Suppressor macrophage treated with lipopolysaccharide for 4 hours (primary cell): ENCODE data around the gene WFDC1.
A peak's percentile ranks its signal among the peaks of the same experiment; 100 is the strongest.

ENCODE experiments used
- DNase-seq: peaks from one replicate; pipeline ENCODE4 v3.0.0-alpha.2; 2020

The WFDC1 gene

GRCh38 chr16:84274515-84274914 is 20.2 kb upstream of the WFDC1 start:
- no peak for DNase-seq

- no peak for DNase-seq
These were observed 19.0 kb upstream of the WFDC1 start for GRCh38 chr16:84275585-84276151.

DNA sequence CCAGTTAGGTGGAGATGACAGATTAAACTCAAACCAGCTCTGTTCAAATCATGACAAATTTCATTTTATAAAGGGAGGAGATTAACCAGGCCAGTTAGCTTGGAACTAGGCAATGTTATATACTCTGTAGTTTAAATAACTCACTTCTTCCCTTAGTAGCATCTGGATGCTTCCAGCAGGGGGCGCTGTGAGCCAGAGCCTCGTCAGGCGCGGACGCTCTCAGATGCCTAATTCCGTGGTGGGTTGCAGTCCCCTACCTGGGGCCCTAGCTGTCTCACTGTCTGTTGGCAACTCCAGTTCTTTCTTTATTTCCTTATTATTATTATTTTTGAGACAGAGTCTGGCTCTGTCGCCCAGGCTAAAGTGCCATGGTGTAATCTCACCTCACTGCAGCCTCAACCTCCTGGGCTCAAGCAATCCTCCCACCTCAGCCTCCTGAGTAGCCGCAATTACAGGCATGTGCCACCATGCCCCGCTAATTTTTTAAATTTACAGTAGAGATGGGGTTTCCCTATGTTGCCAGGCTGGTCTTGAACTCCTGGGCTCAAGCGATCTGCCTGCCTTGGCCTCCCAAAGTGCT is 17.3 kb upstream of the WFDC1 start:
- DNase-seq, result peak; percentile 78

- no peak for DNase-seq
These were observed 16.3 kb upstream of the WFDC1 start for GRCh38 chr16:84278333-84278732.

GRCh38 chr16:84278968-84279367 is 15.7 kb upstream of the WFDC1 start:
- no peak for DNase-seq

DNA sequence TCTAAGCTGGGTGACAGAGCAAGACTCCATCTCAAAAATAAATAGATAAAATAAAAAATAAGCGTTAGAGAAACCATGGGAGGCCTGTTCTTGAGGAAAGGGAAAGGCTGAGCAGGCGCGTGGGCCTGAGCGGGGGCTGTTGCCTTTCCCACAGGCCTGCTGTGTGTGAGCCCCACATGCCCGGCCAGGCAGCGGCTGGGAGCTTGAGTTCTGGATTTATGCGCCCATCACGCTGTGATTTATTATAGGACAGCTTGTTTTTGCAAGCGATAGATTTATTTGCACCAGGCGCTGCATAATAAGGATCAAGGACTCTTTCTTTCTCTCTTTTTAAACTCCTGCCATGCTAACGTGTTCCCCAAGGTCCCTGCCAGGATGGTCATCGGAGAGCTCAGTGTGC is 14.8 kb upstream of the WFDC1 start:
- no peak for DNase-seq

DNA sequence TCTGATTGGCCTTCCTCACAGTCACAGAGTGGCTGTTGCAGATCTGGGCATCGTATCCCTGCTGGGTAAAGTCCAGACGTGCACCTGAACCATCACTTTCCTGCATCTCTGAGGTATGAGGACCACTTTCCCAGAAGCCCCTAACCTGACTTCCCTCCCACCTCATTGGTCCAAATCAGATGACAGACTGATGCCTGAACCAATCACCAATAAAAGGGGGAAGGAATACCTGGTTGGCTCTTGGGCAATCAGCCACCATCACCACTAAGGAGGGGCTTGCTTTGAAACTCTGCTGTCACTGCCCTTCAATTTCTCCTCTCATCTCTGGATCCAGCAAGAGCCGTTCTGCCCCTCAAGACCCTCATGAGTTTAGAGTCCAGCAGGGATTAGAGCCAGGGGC is 13.6 kb upstream of the WFDC1 start:
- no peak for DNase-seq

DNA sequence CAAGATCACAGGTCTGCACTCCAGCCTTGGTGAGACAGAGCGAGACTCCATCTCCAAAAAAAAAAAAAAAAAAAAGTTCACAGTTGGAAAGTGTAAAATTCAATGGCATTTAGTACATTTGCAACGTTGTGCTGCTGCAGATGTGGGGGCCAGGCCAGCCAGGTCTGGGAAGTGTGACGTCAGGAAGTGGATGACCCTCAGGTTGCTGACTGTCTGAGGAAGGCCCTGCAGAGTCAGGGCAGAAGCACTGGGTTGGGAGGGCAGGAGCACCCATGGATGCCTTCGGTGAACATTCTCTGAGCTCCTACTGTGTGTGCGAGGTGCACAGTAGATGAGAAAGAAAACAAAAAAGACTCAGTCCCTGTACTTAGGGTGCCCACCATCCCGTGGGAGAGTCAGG is 12.1 kb upstream of the WFDC1 start:
- DNase-seq, result no peak

DNA sequence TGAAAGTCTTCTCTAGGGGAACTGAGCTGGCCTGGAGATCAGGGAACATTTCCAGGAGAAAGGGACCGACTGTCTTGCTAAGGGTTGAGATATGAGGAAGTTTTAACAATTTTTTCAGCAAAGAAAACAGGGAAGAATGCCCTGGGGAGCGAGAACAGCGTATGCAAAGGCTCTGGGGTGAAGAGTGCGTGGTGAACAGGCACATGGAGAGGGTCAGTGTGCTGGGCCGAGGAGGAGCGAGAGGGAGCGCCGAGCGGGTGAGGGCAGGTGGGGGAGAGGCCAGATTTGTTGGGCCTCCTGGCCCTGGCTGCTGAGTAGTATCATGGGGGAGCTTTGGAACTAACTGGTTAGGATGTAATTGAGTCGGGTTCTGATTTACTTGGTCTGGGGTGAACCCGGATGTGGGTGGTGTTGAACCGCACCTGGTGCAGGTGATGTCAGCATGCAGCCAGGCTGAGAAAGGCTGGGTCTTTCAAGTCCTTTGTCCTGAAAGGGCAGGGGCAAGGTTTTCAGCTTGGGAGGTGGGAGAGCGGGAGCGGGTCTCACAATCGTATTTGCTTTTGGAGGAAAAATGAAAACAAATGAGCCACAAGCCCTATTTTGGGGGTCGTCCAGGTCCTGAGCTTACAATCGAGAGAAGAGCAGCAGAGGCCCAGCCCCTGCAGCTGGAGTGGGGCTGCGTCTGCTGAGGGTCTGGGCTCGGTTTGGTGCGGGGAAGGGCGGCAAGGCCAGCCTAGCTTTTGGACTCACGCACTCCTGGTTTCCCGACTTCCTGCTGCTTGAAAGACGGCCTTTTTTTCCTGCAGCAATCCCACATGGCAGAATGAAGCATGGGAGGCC is 11.1 kb upstream of the WFDC1 start:
- no peak for DNase-seq

- DNase-seq, result no peak
These were observed 10.4 kb upstream of the WFDC1 start for GRCh38 chr16:84284154-84284722.

DNA sequence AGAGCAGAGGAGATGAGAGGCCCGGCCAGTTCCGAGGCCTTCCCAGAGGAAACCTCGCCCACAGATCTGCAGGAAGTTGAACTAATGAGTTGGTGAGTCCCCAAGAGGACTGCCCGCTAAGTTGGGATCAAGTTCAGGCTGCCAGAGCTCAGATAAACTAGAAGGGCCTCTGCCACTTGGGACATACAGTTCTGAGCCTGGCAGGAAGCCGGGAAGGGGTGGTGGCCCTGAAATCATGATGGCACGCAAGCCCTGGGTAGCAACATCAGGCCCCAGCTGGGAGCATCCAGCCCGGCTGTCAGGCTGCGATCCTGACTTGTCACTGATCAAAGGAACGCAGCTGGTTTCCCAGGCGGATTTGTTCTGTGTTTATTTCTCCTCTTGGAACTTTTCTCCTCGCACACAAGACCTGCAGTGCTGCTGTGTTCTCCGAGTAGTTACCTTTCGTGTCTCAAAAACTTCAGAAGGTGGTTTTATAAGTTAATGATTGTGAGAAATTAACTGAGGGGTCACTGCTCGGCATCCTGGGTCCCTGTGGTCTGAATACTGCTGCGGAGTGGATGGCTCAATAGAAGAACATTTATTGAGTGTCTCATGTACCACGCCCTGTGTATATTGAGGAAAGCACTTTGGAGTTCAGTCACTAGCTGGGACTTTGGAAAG is 8.0 kb upstream of the WFDC1 start:
- DNase-seq, result no peak

DNA sequence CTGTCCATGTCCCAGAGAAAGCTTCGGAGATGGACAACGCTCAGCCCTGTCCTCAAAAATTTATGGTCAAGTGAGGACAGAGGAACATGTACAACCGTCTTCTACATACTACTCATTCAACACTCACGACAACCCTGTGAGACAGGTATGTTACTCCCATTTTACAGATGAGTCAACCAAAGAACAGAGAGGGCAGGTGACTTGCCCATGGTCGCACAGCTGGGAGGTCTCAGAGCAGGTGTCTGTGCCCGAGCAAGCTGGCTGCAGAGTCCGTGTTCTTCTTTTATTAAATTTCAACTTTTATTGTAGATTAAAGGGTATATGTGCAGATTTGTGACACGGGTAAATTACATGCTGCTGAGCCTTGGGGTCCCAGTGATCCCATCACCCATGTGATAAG is 5.8 kb upstream of the WFDC1 start:
- no peak for DNase-seq

GRCh38 chr16:84291226-84291625 is 3.5 kb upstream of the WFDC1 start:
- no peak for DNase-seq

DNA sequence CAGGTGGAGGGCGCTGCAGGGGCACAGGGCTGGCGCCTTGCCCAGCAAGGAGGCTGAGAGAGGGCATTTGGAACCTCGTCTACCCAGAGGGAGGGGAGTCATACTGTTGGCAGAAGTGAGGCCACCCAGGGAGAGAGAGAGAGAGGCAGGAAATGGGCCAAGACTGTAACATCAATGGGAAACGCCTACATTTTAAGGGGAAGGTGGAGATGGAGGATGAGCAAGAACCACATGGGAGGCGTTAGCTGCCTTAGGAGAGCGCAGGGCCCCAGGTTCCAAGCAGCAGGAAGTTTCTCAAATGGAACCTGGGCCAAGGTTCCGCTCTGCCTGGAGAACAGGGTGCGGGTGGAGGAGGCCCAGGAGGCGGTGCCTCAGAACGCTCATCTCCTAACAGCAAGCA is 2.7 kb upstream of the WFDC1 start:
- DNase-seq, result no peak

GRCh38 chr16:84293406-84293805 is 1.3 kb upstream of the WFDC1 start:
- no peak for DNase-seq

DNA sequence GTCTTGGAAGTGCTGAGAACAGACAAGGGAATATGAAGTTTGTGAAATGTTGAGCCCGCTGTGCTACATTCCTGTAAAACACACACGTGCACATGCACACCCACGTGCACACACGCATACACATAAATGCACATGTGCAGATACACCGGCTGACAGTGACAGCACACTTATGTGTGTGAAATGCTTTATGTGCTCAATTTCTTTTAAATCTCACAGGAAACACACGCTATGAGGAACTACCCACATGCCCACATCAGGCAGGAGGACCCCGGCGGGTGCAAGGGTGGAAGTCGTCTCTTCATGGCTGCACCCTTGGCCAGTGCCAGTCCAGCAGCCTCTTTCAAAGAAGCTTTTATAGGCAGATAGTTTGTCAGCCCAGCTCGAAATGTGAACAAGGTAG is 561 bp upstream of the WFDC1 start:
- DNase-seq, result peak; percentile 4

DNA sequence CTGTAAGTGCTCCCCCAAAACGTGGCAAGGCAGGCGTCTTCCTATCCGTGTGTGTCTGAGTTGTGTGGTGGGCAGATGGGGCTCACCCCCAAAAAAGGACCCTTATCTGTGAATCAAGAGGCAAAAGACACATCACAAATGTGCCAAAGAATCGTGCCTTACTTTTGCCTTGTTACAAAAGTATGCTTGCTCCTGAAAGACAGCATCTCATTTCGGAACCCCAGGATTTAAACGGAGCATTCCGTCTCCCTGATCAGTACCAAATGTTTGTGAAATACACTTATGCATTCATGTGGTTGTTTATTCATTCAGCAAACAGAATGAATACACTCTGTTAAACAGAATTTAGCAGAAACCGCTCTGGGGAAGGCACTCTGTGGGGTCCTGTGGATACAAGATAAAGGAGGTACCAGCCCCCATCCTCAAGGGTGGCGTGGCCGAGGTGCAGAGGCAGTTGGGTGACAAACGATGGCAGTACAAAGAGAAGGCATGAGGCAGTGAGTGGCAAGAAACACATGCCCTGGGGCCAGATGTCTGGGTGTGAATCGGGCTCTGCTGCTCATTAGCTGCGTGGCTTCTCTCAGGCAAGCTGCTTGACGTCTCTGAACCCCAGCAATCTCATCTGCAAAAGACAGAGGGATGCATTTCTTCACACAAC is 654 bp downstream of the WFDC1 start:
- no peak for DNase-seq

DNA sequence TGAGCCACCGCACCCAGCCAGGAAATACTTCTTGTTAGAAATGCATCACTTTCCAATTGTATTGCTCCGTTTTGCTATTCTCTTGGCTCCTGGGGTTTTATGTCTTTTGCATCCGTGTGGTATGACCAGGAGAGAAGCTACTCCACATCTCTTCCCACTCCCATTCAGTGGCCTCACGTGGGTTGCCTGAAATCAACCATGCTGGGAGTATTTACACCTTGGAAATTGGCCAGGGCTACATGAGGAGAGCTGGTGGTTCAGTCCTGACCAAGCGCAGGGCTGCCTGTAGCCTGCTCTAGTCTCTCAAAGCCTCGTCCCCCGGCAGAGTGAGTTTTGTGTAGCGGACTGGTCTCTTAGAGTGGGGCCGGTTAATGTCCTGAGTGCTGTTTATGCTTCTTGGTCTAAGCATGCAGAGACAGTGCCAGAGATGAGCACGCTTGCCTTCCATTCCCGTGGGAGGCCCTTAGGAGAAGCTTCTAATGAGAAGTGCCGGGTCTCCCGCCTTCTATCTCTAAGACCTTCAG is 3.8 kb downstream of the WFDC1 start:
- no peak for DNase-seq

GRCh38 chr16:84299734-84300440 is 5.2 kb downstream of the WFDC1 start:
- DNase-seq, result no peak

DNA sequence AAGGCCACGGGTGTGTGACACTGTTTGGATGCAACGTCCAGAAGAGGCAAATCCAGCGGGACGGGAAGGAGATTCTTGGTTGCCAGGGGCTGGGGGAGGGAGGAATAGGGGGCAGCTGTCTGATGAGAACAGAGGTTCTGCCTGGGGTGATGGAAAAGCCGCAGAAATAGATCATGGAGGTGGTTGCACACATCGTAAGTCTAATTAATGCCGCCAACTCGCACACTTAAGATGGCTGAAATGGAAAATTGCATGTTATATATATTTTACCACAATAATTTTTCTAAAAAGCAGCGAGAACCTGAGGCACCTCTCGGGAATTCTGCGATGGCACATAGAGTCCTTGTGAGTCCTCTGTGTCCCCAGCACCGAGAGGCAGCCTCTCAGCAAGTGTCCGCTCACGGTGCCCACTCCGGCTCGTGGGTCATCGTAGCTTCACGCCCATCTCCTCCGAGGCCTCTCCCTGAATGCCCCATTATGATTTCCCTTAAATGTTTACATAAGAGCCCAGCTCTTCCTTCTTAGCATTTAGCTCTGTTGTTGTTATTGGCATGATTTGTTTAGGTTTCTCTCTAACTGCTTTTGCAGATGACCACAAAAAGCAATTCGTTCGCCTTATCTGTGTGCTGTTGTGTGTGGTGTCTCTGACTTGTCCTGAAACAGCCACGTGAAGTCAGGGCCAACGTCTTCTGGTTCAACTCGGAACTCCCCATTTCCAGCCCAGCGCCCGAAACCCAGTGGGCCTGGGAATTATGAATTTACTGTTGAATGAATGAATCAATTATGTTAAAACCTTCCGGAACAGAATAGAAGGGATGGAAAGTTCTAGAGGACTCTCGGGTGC is 7.7 kb downstream of the WFDC1 start:
- no peak for DNase-seq

GRCh38 chr16:84303023-84303422 is 8.3 kb downstream of the WFDC1 start:
- DNase-seq, result no peak
